HepG2 (cell line): Measurements from ENCODE around the gene ARHGEF10L. TPM values are rescaled to one million over a fixed set of nuclear protein-coding genes. Genes with fewer than 3 reads are reported as not detected.

ENCODE experiments used
- ERF ChIP-seq: IDR thresholded peaks from 2 replicates; pipeline ENCODE4 v1.6.1; 2018; ENCODE audit warnings: missing biosample characterization, missing genetic modification reagents
- GLI4 ChIP-seq: sonication (generic); formaldehyde crosslinking; IDR thresholded peaks from 2 replicates; pipeline ENCODE4 v1.5.1; 2020; ENCODE audit warnings: missing genetic modification reagents, mild to moderate bottlenecking, moderate library complexity, borderline replicate concordance
- GPN1 ChIP-seq: sonication (generic); formaldehyde crosslinking; IDR thresholded peaks from 2 replicates; pipeline ENCODE4 v1.5.1; 2020; ENCODE audit warnings: missing genetic modification reagents, borderline replicate concordance
- MAFG ChIP-seq: sonication (generic); formaldehyde crosslinking; IDR thresholded peaks from 2 replicates; pipeline ENCODE4 v1.5.1; 2020; ENCODE audit warnings: mild to moderate bottlenecking, missing genetic modification reagents
- MXI1 ChIP-seq: IDR thresholded peaks from 3 replicates; pipeline ENCODE4 v1.6.1; 2012; ENCODE audit warnings: low read depth, low read length, inconsistent platforms, borderline replicate concordance
- NCOR1 ChIP-seq: fragments of 200-600 bp; sonication (generic); IDR thresholded peaks from 2 replicates; pipeline ENCODE4 v1.7.0; 2017; ENCODE audit warnings: antibody characterized with exemption, low read length, borderline replicate concordance
- RBM39 ChIP-seq: fragments of 200-400 bp; formaldehyde crosslinking; IDR thresholded peaks from one replicate; pipeline ENCODE4 v1.6.1; 2018; ENCODE audit warnings: antibody characterized with exemption, mild to moderate bottlenecking, low read depth, low read length; ENCODE audit not compliant: poor library complexity, severe bottlenecking
- TP53 ChIP-seq: sonication (generic); formaldehyde crosslinking; conservative IDR thresholded peaks from 2 replicates; pipeline ENCODE4 v1.4.0; 2020; ENCODE audit warnings: missing genetic modification reagents
- ZNF17 ChIP-seq: sonication (generic); formaldehyde crosslinking; IDR thresholded peaks from 2 replicates; pipeline ENCODE4 v1.5.0; 2020; ENCODE audit warnings: mild to moderate bottlenecking, missing genetic modification reagents
- ZNF205 ChIP-seq: IDR thresholded peaks from 2 replicates; pipeline ENCODE4 v1.6.1; 2018; ENCODE audit warnings: missing biosample characterization, missing genetic modification reagents
- ZNF350 ChIP-seq: sonication (generic); formaldehyde crosslinking; IDR thresholded peaks from 2 replicates; pipeline ENCODE4 v1.4.0; 2020; ENCODE audit warnings: mild to moderate bottlenecking, low read depth, missing genetic modification reagents, borderline replicate concordance
- ZNF367 ChIP-seq: sonication (generic); formaldehyde crosslinking; IDR thresholded peaks from 2 replicates; pipeline ENCODE4 v1.4.0; 2020; ENCODE audit warnings: missing genetic modification reagents, borderline replicate concordance
- polyA plus RNA-seq, 8 experiments: library from polyadenylated mRNA; depleted of rRNA in 3 of 8; stranded (reverse) in 7 of 8; unstranded in 1 of 8; fragments of >200 nt; fragmentation: Illumina TruSeq in 4 of 8; extraction: Trizol in 4 of 8; gene quantifications; 2 replicates each; pipeline versions ENCODE4 v1.2.1 to v1.2.3, GENCODE V29; 2011 to 2016; ENCODE audit warnings: low read depth in 4 of 8, missing spikeins in 1 of 8, mixed read lengths in 1 of 8; ENCODE audit not compliant: insufficient read depth in 1 of 8
- total RNA-seq, 5 experiments: library from RNA; depleted of rRNA; stranded (reverse); fragments of >200 nt; fragmentation: Illumina TruSeq; extraction: Trizol; gene quantifications; 2 replicates each; pipeline ENCODE4 v1.2.3, GENCODE V29; 2016; ENCODE audit warnings: low read depth in 1 of 5
- TF ChIP-seq, protein P1 (sequence below): sonication (generic); formaldehyde crosslinking; IDR thresholded peaks from 2 replicates; pipeline ENCODE4 v1.5.1; 2020; ENCODE audit warnings: missing genetic modification reagents, mild to moderate bottlenecking, borderline replicate concordance
- TF ChIP-seq, protein P2 (sequence below): sonication (generic); formaldehyde crosslinking; IDR thresholded peaks from 2 replicates; pipeline ENCODE4 v1.5.0; 2020; ENCODE audit warnings: mild to moderate bottlenecking, missing genetic modification reagents, borderline replicate concordance
- TF ChIP-seq, protein P3 (sequence below): sonication (generic); formaldehyde crosslinking; conservative IDR thresholded peaks from 2 replicates; pipeline ENCODE4 v1.8.0; 2022; ENCODE audit warnings: low read depth, missing genetic modification reagents

Gene ARHGEF10L
- total and polyA plus RNA-seq, 2 of the 13 experiments (the other 11 are each of a cell fraction or from before 2014, with no cell fraction given), result 46.5 to 78.3 TPM

- TF ChIP-seq NCOR1, result peak; percentile 70; the same call in 1 of the 2 replicates
- TF ChIP-seq MXI1, result peak; percentile 48; the same call in 1 of the 3 replicates
- TF ChIP-seq, protein P1, sequence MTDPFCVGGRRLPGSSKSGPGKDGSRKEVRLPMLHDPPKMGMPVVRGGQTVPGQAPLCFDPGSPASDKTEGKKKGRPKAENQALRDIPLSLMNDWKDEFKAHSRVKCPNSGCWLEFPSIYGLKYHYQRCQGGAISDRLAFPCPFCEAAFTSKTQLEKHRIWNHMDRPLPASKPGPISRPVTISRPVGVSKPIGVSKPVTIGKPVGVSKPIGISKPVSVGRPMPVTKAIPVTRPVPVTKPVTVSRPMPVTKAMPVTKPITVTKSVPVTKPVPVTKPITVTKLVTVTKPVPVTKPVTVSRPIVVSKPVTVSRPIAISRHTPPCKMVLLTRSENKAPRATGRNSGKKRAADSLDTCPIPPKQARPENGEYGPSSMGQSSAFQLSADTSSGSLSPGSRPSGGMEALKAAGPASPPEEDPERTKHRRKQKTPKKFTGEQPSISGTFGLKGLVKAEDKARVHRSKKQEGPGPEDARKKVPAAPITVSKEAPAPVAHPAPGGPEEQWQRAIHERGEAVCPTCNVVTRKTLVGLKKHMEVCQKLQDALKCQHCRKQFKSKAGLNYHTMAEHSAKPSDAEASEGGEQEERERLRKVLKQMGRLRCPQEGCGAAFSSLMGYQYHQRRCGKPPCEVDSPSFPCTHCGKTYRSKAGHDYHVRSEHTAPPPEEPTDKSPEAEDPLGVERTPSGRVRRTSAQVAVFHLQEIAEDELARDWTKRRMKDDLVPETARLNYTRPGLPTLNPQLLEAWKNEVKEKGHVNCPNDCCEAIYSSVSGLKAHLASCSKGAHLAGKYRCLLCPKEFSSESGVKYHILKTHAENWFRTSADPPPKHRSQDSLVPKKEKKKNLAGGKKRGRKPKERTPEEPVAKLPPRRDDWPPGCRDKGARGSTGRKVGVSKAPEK (CRISPR knock-in tag), result no peak
- no peak for TF ChIP-seq GPN1 (CRISPR knock-in tag)
- no peak for TF ChIP-seq ZNF17 (CRISPR knock-in tag)
- TF ChIP-seq, protein P2, sequence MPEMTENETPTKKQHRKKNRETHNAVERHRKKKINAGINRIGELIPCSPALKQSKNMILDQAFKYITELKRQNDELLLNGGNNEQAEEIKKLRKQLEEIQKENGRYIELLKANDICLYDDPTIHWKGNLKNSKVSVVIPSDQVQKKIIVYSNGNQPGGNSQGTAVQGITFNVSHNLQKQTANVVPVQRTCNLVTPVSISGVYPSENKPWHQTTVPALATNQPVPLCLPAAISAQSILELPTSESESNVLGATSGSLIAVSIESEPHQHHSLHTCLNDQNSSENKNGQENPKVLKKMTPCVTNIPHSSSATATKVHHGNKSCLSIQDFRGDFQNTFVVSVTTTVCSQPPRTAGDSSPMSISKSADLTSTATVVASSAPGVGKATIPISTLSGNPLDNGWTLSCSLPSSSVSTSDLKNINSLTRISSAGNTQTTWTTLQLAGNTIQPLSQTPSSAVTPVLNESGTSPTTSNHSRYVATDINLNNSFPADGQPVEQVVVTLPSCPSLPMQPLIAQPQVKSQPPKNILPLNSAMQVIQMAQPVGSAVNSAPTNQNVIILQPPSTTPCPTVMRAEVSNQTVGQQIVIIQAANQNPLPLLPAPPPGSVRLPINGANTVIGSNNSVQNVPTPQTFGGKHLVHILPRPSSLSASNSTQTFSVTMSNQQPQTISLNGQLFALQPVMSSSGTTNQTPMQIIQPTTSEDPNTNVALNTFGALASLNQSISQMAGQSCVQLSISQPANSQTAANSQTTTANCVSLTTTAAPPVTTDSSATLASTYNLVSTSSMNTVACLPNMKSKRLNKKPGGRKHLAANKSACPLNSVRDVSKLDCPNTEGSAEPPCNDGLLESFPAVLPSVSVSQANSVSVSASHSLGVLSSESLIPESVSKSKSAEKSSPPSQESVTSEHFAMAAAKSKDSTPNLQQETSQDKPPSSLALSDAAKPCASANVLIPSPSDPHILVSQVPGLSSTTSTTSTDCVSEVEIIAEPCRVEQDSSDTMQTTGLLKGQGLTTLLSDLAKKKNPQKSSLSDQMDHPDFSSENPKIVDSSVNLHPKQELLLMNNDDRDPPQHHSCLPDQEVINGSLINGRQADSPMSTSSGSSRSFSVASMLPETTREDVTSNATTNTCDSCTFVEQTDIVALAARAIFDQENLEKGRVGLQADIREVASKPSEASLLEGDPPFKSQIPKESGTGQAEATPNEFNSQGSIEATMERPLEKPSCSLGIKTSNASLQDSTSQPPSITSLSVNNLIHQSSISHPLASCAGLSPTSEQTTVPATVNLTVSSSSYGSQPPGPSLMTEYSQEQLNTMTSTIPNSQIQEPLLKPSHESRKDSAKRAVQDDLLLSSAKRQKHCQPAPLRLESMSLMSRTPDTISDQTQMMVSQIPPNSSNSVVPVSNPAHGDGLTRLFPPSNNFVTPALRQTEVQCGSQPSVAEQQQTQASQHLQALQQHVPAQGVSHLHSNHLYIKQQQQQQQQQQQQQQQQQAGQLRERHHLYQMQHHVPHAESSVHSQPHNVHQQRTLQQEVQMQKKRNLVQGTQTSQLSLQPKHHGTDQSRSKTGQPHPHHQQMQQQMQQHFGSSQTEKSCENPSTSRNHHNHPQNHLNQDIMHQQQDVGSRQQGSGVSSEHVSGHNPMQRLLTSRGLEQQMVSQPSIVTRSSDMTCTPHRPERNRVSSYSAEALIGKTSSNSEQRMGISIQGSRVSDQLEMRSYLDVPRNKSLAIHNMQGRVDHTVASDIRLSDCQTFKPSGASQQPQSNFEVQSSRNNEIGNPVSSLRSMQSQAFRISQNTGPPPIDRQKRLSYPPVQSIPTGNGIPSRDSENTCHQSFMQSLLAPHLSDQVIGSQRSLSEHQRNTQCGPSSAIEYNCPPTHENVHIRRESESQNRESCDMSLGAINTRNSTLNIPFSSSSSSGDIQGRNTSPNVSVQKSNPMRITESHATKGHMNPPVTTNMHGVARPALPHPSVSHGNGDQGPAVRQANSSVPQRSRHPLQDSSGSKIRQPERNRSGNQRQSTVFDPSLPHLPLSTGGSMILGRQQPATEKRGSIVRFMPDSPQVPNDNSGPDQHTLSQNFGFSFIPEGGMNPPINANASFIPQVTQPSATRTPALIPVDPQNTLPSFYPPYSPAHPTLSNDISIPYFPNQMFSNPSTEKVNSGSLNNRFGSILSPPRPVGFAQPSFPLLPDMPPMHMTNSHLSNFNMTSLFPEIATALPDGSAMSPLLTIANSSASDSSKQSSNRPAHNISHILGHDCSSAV, result no peak
- TF ChIP-seq ZNF205, result no peak
- no peak for TF ChIP-seq RBM39
- no peak; the same call in 1 of the 2 replicates for TF ChIP-seq GLI4
- TF ChIP-seq MAFG (CRISPR knock-in tag), result no peak
- no peak for TF ChIP-seq ZNF367
- no peak for TF ChIP-seq ERF (CRISPR knock-in tag)
- no peak; the same call in 1 of the 2 replicates for TF ChIP-seq ZNF350
- 0 out of 2 replicates have a peak, but pooled peaks have one; percentile 18 for TF ChIP-seq TP53
- TF ChIP-seq, protein P3, sequence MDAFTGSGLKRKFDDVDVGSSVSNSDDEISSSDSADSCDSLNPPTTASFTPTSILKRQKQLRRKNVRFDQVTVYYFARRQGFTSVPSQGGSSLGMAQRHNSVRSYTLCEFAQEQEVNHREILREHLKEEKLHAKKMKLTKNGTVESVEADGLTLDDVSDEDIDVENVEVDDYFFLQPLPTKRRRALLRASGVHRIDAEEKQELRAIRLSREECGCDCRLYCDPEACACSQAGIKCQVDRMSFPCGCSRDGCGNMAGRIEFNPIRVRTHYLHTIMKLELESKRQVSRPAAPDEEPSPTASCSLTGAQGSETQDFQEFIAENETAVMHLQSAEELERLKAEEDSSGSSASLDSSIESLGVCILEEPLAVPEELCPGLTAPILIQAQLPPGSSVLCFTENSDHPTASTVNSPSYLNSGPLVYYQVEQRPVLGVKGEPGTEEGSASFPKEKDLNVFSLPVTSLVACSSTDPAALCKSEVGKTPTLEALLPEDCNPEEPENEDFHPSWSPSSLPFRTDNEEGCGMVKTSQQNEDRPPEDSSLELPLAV (CRISPR knock-in tag), result no peak
Measured at GRCh38 chr1:17564458-17565393, 25.2 kb downstream of the ARHGEF10L start (continued).
